Prostate gland (tissue), 2 donors: Measurements from ENCODE around the gene SERPINA6. TPM values are rescaled to one million over a fixed set of nuclear protein-coding genes. Genes with fewer than 3 reads are reported as not detected.
"Not testable (repeated sequence)": the region's sequence is repeated elsewhere in the genome, so short reads cannot be mapped to it uniquely, and the experiment has no call there.

Experiments used
- DNase-seq: peaks from one replicate; pipeline ENCODE4 v3.0.0-alpha.2; 2019; ENCODE audit warnings: low spot score
- H3K27ac ChIP-seq, 2 donors: fragments of 200-600 bp; sonication (generic); 2 replicates each; pipeline ENCODE4 v1.5.1; 2017 to 2019
- H3K27me3 ChIP-seq: fragments of 200-600 bp; sonication (generic); replicated peaks from 2 replicates; pipeline ENCODE4 v1.5.1; 2019; ENCODE audit not compliant: insufficient read depth
- H3K36me3 ChIP-seq, 2 donors: fragments of 200-600 bp; sonication (generic); 1 replicate in 1 of 2; 2 replicates in 1 of 2; pipeline versions ENCODE4 v1.5.1 to v1.8.1; 2017 to 2019
- H3K4me1 ChIP-seq: fragments of 200-600 bp; sonication (generic); replicated peaks from 2 replicates; pipeline ENCODE4 v1.5.1; 2019
- H3K4me3 ChIP-seq, 2 donors: fragments of 200-600 bp; sonication (generic); 2 replicates each; pipeline ENCODE4 v1.5.1; 2017 to 2019
- H3K9me3 ChIP-seq: fragments of 200-600 bp; sonication (generic); 2 replicates; pipeline ENCODE4 v1.5.1; 2017
- POLR2A ChIP-seq: fragments of 450-650 bp; IDR thresholded peaks from one replicate; pipeline ENCODE4 v1.6.1; 2016; ENCODE audit warnings: antibody characterized with exemption, mild to moderate bottlenecking
- POLR2AphosphoS5 ChIP-seq: sonication (generic); formaldehyde crosslinking; IDR thresholded peaks from one replicate; pipeline ENCODE4 v1.6.1; 2017; ENCODE audit warnings: antibody characterized with exemption
- WGBS: methylation state at CpG from one replicate; pipeline ENCODE4 v1.1.5; 2018; 5-methylcytosine and 5-hydroxymethylcytosine counted together
- intact Hi-C: fragments of 100-400 bp; cut with DNase I; formaldehyde crosslinking; loops from one replicate; pipeline ENCODE4 v1.14.2; 2022
- total RNA-seq, 2 donors: library from RNA; depleted of rRNA; stranded (reverse); fragments of >200 nt; gene quantifications; one replicate each; pipeline ENCODE4 v1.1.0, GENCODE V29; 2016
- TF ChIP-seq, protein P1 (sequence below), 4 experiments: fragments of 200-600 bp in 2 of 4; fragments of 450-650 bp in 2 of 4; sonication (generic) in 2 of 4; IDR thresholded peaks; 1 replicate in 3 of 4; 2 replicates in 1 of 4; pipeline ENCODE4 v1.5.1; 2016 to 2019; ENCODE audit warnings: antibody characterized with exemption in 4 of 4, mild to moderate bottlenecking in 2 of 4, moderate library complexity in 2 of 4

Gene SERPINA6, protein sequence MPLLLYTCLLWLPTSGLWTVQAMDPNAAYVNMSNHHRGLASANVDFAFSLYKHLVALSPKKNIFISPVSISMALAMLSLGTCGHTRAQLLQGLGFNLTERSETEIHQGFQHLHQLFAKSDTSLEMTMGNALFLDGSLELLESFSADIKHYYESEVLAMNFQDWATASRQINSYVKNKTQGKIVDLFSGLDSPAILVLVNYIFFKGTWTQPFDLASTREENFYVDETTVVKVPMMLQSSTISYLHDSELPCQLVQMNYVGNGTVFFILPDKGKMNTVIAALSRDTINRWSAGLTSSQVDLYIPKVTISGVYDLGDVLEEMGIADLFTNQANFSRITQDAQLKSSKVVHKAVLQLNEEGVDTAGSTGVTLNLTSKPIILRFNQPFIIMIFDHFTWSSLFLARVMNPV
- total RNA-seq: not detected

- 39% methylated on average over 15 of the region's 15 CpGs for WGBS
- Histone ChIP-seq H3K36me3 (no peaks in the 10 kb centered on the region), H3K4me3 (no peak within 1 kb of the TSS), H3K27me3 (peaks cover 3% of the 10 kb centered on the region), H3K9me3 (no peaks in the 10 kb centered on the region), H3K27ac (no peak within 1 kb of the TSS), H3K4me1 (no peaks in the 10 kb centered on the region)
- TF ChIP-seq POLR2A (no peak), POLR2AphosphoS5 (no peak)
- TF ChIP-seq, protein P1, sequence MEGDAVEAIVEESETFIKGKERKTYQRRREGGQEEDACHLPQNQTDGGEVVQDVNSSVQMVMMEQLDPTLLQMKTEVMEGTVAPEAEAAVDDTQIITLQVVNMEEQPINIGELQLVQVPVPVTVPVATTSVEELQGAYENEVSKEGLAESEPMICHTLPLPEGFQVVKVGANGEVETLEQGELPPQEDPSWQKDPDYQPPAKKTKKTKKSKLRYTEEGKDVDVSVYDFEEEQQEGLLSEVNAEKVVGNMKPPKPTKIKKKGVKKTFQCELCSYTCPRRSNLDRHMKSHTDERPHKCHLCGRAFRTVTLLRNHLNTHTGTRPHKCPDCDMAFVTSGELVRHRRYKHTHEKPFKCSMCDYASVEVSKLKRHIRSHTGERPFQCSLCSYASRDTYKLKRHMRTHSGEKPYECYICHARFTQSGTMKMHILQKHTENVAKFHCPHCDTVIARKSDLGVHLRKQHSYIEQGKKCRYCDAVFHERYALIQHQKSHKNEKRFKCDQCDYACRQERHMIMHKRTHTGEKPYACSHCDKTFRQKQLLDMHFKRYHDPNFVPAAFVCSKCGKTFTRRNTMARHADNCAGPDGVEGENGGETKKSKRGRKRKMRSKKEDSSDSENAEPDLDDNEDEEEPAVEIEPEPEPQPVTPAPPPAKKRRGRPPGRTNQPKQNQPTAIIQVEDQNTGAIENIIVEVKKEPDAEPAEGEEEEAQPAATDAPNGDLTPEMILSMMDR (IDR thresholded peaks at IDR 0.05): no peak
- DNase-seq: no peak
- intact Hi-C loops: no loop called here
Observed at GRCh38 chr14:94322648-94323570, at the start of gene SERPINA6. Gene SERPINA6, minus strand, starts transcription at chr14:94323336. Its CDS starts 8,688 bp downstream, at chr14:94314648.

DNA sequence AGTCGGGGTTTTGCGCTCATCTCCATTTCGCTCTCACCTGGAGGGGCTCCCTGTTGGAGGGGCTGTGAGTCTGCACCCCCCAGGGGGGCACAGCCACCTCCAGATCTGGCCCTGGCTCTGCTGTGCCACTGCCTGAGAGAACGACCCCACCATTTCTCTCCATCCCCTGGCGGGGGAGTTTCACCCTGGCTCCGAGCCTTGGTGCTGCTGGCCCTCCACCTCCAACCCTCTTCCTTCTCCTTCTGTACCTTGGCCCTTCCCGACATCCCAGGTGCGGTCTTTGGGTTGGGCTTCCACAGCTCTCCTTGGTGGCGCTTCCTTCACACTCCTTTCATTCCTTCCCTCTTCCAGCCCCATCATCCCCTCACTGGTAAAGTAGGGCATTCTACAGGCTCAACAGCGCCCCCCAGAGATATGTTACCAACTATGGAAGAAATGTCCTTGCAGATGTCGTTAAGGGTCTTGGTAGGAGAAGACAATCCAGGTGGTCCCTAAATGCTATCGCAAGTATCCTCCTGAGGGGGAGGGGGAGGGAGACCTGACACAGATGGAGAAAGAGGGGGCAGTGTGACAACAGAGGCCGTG is 49.0 kb upstream of the SERPINA6 start:
- 91% methylated on average over 13 of the region's 13 CpGs for WGBS
- intact Hi-C loops: no loop called here
- DNase-seq: no peak

DNA sequence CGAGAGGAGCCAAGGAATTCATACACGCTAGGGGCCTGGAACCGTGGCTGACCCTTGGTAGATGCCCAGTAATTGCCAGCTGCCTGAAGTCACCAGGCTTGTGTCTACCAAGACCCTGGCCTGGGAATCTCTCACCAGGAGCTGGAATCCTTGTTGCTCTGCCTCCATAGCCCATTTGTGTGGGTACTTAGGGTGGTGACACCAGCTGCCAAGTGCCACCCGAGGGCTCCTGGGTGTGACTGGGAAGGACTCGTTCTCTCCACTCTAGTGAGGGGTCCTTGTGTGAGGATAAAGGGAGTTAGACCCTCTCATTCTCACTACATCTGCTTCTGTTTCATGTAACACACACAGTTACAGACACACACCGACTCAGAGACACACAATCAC is 47.4 kb upstream of the SERPINA6 start:
- Histone ChIP-seq H3K4me3 (no peak overlapping the region), H3K27ac (no peak overlapping the region), H3K4me1 (no peaks in the 10 kb centered on the region), H3K9me3 (no peaks in the 10 kb centered on the region), H3K36me3 (no peaks in the 10 kb centered on the region), H3K27me3 (no peaks in the 10 kb centered on the region)
- WGBS: 89% methylated on average over 5 of the region's 6 CpGs
- DNase-seq: no peak
- intact Hi-C loops: no loop called here
- TF ChIP-seq POLR2A (no peak), POLR2AphosphoS5 (no peak)
- TF ChIP-seq, protein P1 (IDR thresholded peaks at IDR 0.05): no peak

More for the DNA sequence above, 49.0 kb upstream of the SERPINA6 start:
- TF ChIP-seq POLR2AphosphoS5 (no peak), POLR2A (no peak)
- TF ChIP-seq, protein P1 (IDR thresholded peaks at IDR 0.05): no peak
- H3K4me1 ChIP-seq: no peaks in the 10 kb centered on the region
- no peaks in the 10 kb centered on the region for H3K36me3 ChIP-seq
- no peak overlapping the region for H3K4me3 ChIP-seq
- H3K27me3 ChIP-seq: no peaks in the 10 kb centered on the region
- no peak overlapping the region for H3K27ac ChIP-seq
- no peaks in the 10 kb centered on the region for H3K9me3 ChIP-seq

GRCh38 chr14:94369766-94370523 is 46.8 kb upstream of the SERPINA6 start:
- intact Hi-C loops, H3K27ac ChIP-seq, H3K27me3 ChIP-seq, H3K4me1 ChIP-seq, H3K9me3 ChIP-seq, H3K36me3 ChIP-seq, DNase-seq, H3K4me3 ChIP-seq: not testable (repeated sequence)
- 80% methylated on average over 12 of the region's 22 CpGs for WGBS
